Stimulated activated CD4-positive, alpha-beta T cell treated with anti-CD3 and anti-CD28 coated beads, Interleukin-4, amount 100 ng/mL, for 48 hours (primary cell): ENCODE measurements around the gene LIPK.

Experiments used
- DNase-seq, 2 donors: peaks; one replicate each; pipeline ENCODE4 v3.0.0-alpha.2; 2020; ENCODE audit warnings: low read depth in 2 of 2

Gene LIPK

DNA sequence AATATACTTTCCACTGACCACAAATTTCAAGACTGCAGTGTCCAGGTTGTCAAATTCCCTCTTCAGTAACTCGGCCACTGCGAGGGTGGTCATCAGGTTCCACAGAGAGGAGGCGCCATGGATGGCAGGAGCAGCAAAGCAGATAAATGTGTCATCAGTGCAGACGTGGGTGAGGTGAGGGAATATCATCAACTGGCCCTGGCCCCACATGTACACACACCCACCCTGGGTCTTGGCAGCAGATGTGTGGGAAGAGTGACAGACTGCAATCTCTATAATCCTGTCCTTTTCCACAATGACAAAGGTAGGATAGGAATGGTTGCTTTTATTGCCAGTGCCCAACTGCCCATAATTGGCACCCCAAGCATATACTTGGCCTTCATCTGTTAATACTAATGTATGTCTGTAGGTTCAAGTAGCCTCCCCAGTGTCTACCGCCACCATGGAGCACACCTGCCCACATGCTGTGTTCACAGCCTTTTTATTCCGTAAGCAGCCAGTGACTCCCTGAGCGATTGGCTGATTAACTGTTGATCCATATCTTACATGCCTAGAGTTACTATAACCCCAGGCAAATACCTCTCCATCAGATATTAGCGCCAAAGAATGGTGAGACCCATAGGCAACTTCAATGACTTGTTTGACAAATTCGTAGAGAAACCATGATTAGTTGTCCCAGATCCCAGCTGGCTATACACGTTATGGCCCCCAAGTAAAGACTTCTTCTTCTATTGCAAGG, 80.2 kb downstream of the LIPK start:
- DNase-seq, result no peak

DNA sequence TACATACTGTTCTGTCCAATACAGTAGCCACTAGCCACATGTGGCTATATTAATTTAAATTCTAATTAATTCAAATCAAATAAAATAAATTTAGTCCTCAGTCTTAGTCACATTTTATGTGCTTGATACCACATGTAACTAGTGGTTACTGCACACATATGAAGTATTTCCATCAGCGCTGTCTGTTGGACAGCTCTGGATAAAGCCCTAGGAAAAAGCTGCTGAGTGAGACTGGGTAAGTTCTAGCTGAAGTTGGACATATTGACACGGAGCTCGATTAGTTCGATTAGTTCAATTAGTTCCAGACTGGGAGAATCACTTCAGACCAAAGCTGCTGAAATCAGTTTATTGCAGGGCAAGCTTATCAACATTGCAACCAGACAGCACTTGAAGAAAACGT, 81.4 kb downstream of the LIPK start:
- DNase-seq, result no peak

DNA sequence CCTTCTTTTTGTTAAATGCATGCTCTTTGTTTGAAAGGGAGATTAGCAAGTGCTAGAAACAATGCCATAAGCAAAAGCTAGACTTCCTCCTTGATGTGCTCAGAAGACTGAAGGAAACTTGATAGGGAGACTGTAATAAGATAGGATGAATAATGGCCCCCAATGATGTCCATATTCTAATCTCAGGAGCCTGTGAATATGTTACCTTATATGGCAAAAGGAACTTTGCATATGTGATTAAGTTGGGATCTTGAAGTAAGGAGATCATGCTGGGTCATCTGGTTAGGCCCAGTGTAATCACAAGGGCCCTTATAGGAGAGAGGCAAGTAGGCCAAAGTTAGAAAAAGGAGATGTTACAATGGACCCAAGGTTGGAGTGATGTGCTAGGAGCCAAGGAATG, 82.9 kb downstream of the LIPK start:
- no peak for DNase-seq

DNA sequence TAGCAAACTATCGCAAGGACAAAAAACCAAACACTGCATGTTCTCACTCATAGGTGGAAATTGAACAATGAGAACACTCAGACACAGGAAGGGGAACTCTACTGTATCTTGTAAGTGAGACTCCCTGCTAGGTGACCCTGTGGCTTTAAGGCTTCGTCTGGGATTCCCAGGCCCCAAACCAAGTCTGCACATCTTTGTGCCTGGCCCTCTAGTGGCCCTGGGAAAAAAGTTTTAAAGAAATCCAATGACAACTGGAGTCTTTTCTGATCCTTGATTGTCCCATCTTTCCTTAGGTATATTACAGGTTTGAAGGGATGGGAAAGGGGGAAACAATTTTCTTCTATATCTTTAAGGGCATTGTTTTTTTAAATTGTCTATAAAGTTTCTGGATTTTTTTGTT, 85.9 kb downstream of the LIPK start:
- no peak for DNase-seq

DNA sequence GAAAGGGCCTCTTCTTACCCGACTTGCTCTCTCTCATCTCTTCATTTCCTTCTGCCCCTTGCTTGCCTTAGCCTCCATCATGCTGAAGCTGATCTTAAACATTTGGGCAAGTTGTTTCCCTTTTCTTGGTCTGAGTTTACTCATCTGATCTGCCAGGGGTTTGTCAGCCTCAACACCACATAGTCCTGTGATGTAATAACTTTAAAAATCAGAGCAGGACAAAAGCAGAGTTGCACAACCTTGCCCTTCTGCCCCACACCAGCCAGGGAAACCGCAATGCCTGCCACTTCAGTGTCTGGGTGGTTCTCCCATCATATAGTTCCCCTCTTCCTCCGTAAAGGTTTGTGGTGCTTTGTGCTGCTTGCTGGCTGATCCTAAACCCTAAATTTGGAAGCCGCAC, 86.6 kb downstream of the LIPK start:
- no peak for DNase-seq

DNA sequence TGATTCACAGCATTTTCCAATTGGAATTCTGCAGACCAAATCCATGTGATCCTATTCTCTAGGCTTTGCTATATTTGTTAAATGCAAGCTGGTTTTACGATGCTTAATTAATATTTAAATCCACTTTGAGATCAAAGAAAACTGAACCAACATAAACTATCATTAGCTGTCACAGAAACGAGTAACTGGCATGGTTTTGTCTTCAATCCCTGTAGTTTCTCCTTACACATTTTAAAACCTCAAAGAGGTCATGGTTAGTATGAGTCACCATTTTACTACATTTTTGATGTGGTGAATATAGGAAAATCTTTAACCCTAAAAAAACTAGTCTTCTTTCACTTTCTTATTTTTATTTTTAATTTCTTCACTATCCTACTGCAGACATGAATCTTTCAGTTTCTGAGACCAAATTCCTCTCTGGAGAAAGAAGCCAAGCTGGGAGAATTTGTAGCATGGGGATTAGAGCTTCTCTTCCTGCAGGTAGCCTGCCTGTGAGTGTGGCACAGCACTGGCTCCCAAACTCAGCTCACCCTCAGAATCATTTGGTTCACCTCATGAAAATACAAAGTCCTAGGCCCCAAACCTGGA, 87.8 kb downstream of the LIPK start:
- DNase-seq, result no peak

DNA sequence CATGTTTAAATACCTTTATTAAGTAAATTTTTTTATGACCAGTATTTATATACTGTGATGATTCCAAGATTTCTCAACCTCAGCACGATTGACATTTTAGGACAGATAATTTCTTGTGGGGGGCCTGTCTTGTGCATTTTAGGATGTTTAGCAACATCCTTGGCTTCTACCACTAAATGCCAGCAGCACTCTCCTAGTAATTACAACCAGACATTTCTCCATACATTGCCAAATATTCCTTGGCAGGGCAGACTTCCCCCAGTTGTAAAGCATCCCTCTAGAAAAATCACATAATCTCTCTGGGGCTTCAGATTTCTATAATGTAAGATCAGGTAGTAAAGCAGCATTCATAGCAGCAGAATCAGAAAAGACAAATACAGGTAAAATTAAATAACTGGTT, 88.7 kb downstream of the LIPK start:
- DNase-seq, result no peak

DNA sequence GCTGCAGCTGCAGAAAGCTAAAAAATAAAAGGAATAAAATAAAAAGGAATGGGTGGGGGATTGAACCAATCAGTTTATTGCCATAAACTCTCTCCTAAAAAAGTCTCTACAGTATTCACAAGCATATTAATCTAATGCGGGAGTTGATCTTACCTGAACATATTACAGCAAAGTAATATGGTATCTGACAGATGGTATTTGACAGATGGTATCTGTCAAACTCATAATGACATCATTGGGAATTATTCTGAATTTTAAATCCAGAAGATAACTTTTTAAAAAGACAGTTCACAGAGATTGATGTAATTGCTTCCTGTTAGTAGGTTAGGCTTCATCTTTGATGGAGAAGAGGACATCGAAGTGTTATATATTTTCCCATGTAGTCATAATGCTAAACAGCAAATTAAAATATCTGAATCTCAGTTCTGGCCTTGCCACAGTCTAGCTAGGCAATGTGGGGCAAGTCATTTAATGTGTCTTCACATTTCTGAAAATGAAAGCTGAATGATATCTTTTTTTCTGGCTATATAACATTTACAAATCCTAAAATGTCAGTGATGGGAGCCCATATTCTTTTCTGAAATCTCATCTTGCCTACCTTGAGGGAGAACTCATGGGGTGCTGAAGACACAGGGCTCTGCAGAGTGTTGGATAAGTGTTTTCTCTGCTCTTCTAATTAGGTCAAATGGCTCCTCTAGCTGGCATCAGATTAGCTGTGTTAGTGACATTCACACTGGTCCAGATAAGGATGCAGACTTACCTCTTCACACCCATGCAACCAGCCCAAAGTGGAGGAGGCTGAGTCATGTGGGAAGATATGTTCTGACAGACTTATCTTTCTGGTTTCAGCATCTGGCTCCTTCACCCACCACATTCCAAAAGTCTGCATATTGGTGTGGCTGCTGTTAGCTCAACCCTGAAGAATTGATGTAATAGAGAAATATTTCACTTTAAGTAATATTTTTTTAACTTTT, 94.4 kb downstream of the LIPK start:
- peak in 1 of 2 donors; percentile 33 for DNase-seq
